HEK293 (cell line): ENCODE results near the gene BSCL2.

ENCODE experiments used
- CTCF ChIA-PET: fragments of 350-600 bp; formaldehyde crosslinking; extraction: SDS; loops from one replicate; lab custom pipeline; 2021; ENCODE audit warnings: antibody characterized with exemption; lab: Yijun Ruan, JAX
- POLR2A ChIA-PET: fragments of 300-600 bp; formaldehyde crosslinking; extraction: SDS; loops from one replicate; lab custom pipeline; 2020; ENCODE audit warnings: antibody characterized with exemption, inconsistent platforms; lab: Yijun Ruan, JAX
- H3K27ac ChIP-seq: fragments of 200-500 bp; sonication (Bioruptor generic); 2 replicates; pipeline ENCODE4 v1.5.1; 2014; ENCODE audit warnings: low read depth, low read length, control low read depth, inconsistent platforms; ENCODE audit errors: extremely low read depth
- H3K36me3 ChIP-seq, 2 experiments: fragments of 200-500 bp in 1 of 2; sonication (Bioruptor generic) in 1 of 2; 1 replicate in 1 of 2; 2 replicates in 1 of 2; pipeline ENCODE4 v1.5.1; 2014 to 2017; ENCODE audit warnings: inconsistent platforms in 2 of 2, low read length in 2 of 2; ENCODE audit not compliant: control insufficient read depth in 2 of 2, insufficient read depth in 1 of 2
- H3K4me1 ChIP-seq: fragments of 200-500 bp; sonication (Bioruptor generic); 2 replicates; pipeline ENCODE4 v1.5.1; 2014; ENCODE audit warnings: mild to moderate bottlenecking, low read length, inconsistent platforms; ENCODE audit not compliant: control insufficient read depth, insufficient read depth
- H3K4me3 ChIP-seq: 2 replicates; pipeline ENCODE4 v1.5.1; 2011; ENCODE audit warnings: low read depth, mild to moderate bottlenecking, control low read depth, low read length, moderate library complexity
- H3K9me3 ChIP-seq: fragments of 200-500 bp; sonication (Bioruptor generic); 2 replicates; pipeline ENCODE4 v1.5.1; 2014; ENCODE audit warnings: low read depth, low read length, inconsistent platforms; ENCODE audit not compliant: control insufficient read depth, insufficient read depth
- KLF10 ChIP-seq: fragments of 450-650 bp; IDR thresholded peaks from 2 replicates; pipeline ENCODE4 v1.5.1; 2018; ENCODE audit warnings: missing biosample characterization, mild to moderate bottlenecking, missing genetic modification characterization
- KLF17 ChIP-seq: fragments of 450-650 bp; formaldehyde crosslinking; IDR thresholded peaks from 2 replicates; pipeline ENCODE4 v1.5.1; 2016; ENCODE audit warnings: missing biosample characterization, missing genetic modification characterization
- KLF7 ChIP-seq: fragments of 450-650 bp; formaldehyde crosslinking; IDR thresholded peaks from 2 replicates; pipeline ENCODE4 v1.5.1; 2016; ENCODE audit warnings: missing biosample characterization, missing genetic modification characterization, borderline replicate concordance
- KLF8 ChIP-seq: fragments of 450-650 bp; formaldehyde crosslinking; IDR thresholded peaks from 2 replicates; pipeline ENCODE4 v1.5.1; 2016; ENCODE audit warnings: missing biosample characterization, missing genetic modification characterization
- SP7 ChIP-seq: fragments of 450-650 bp; formaldehyde crosslinking; IDR thresholded peaks from 2 replicates; pipeline ENCODE4 v1.5.1; 2016; ENCODE audit warnings: missing biosample characterization, missing genetic modification characterization
- TCF7L2 ChIP-seq: IDR thresholded peaks from 2 replicates; pipeline ENCODE4 v1.6.1; 2011; ENCODE audit warnings: low read depth, mild to moderate bottlenecking, inconsistent platforms, low read length, moderate library complexity, borderline replicate concordance
- YY2 ChIP-seq: fragments of 450-650 bp; formaldehyde crosslinking; IDR thresholded peaks from 2 replicates; pipeline ENCODE4 v1.5.1; 2016; ENCODE audit warnings: missing biosample characterization, missing genetic modification characterization
- ZNF121 ChIP-seq: fragments of 450-650 bp; formaldehyde crosslinking; IDR thresholded peaks from 2 replicates; pipeline ENCODE4 v1.5.1; 2016; ENCODE audit warnings: missing biosample characterization, missing genetic modification characterization
- ZNF18 ChIP-seq: fragments of 450-650 bp; formaldehyde crosslinking; IDR thresholded peaks from 2 replicates; pipeline ENCODE4 v1.5.1; 2016; ENCODE audit warnings: missing biosample characterization, missing genetic modification characterization
- ZNF302 ChIP-seq: fragments of 450-650 bp; formaldehyde crosslinking; IDR thresholded peaks from 2 replicates; pipeline ENCODE4 v1.5.1; 2016; ENCODE audit warnings: missing biosample characterization, missing genetic modification characterization, low read depth
- ZNF335 ChIP-seq: fragments of 450-650 bp; formaldehyde crosslinking; conservative IDR thresholded peaks from 2 replicates; pipeline ENCODE4 v1.5.1; 2016; ENCODE audit warnings: missing biosample characterization, missing genetic modification characterization
- ZNF341 ChIP-seq: fragments of 450-650 bp; formaldehyde crosslinking; IDR thresholded peaks from 2 replicates; pipeline ENCODE4; 2016; ENCODE audit warnings: low read depth, missing biosample characterization, missing genetic modification characterization
- ZNF501 ChIP-seq: fragments of 450-650 bp; formaldehyde crosslinking; IDR thresholded peaks from 2 replicates; pipeline ENCODE4 v1.5.1; 2016; ENCODE audit warnings: missing biosample characterization, missing genetic modification characterization
- ZNF610 ChIP-seq: fragments of 450-650 bp; formaldehyde crosslinking; IDR thresholded peaks from 2 replicates; pipeline ENCODE4 v1.5.1; 2016; ENCODE audit warnings: missing biosample characterization, missing genetic modification characterization, borderline replicate concordance
- ZNF660 ChIP-seq: fragments of 450-650 bp; IDR thresholded peaks from 2 replicates; pipeline ENCODE4 v1.5.1; 2018; ENCODE audit warnings: missing biosample characterization, mild to moderate bottlenecking, missing genetic modification characterization
- ZNF707 ChIP-seq: fragments of 450-650 bp; formaldehyde crosslinking; IDR thresholded peaks from 2 replicates; pipeline ENCODE4 v1.5.1; 2016; ENCODE audit warnings: missing biosample characterization, missing genetic modification characterization
- ZNF76 ChIP-seq: fragments of 450-650 bp; formaldehyde crosslinking; IDR thresholded peaks from 2 replicates; pipeline ENCODE4; 2016; ENCODE audit warnings: low read depth, missing biosample characterization, missing genetic modification characterization, borderline replicate concordance
- ZNF843 ChIP-seq: fragments of 450-650 bp; formaldehyde crosslinking; IDR thresholded peaks from 2 replicates; pipeline ENCODE4 v1.5.1; 2016; ENCODE audit warnings: missing biosample characterization, missing genetic modification characterization
- ZSCAN30 ChIP-seq: fragments of 450-650 bp; IDR thresholded peaks from 2 replicates; pipeline ENCODE4 v1.5.1; 2018; ENCODE audit warnings: missing biosample characterization, mild to moderate bottlenecking, missing genetic modification characterization, moderate library complexity
- TF ChIP-seq, protein P1 (sequence below): fragments of 450-650 bp; formaldehyde crosslinking; IDR thresholded peaks from 2 replicates; pipeline ENCODE4 v1.5.1; 2017; ENCODE audit warnings: missing biosample characterization, missing genetic modification characterization
- TF ChIP-seq, protein P2 (sequence below): fragments of 450-650 bp; formaldehyde crosslinking; IDR thresholded peaks from 2 replicates; pipeline ENCODE4 v1.5.1; 2016; ENCODE audit warnings: missing biosample characterization, missing genetic modification characterization

Gene BSCL2

GRCh38 chr11:62647609-62648005 is 59.6 kb downstream of the BSCL2 start:
- Histone ChIP-seq H3K36me3 (peaks cover 5 to 55% of the 10 kb centered on the region in 2 experiments; a peak in 2 of 3 replicates), H3K27ac (no peak overlapping the region), H3K9me3 (no peaks in the 10 kb centered on the region), H3K4me1 (peaks cover 3% of the 10 kb centered on the region; the same call in 1 of the 2 replicates)
- CTCF ChIA-PET = interaction anchor here (1.2 kb wide), 1 partner anchor 253 kb away, joined by 4 read pairs; no protein-coding TSS in a partner anchor
- TF ChIP-seq, protein P1, sequence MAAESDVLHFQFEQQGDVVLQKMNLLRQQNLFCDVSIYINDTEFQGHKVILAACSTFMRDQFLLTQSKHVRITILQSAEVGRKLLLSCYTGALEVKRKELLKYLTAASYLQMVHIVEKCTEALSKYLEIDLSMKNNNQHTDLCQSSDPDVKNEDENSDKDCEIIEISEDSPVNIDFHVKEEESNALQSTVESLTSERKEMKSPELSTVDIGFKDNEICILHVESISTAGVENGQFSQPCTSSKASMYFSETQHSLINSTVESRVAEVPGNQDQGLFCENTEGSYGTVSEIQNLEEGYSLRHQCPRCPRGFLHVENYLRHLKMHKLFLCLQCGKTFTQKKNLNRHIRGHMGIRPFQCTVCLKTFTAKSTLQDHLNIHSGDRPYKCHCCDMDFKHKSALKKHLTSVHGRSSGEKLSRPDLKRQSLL (tag by site-specific recombination) = 0 out of 2 replicates have a peak, but pooled peaks have one; percentile 39
- TF ChIP-seq ZNF18 = no peak
- TF ChIP-seq ZNF501 (tag by site-specific recombination) = no peak
- no peak for TF ChIP-seq TCF7L2
- TF ChIP-seq, all 188 proteins: peak for 1
- POLR2A ChIA-PET = interaction anchor here (1.0 to 5.9 kb wide), 8 partner anchors 12 to 233 kb away, joined by 4 to 79 read pairs (median 11); partner anchors contain the start of genes C11orf98, CSKMT, LBHD1 and SLC3A2
- H3K4me3 ChIP-seq = no peak overlapping the region

- no peaks in the 10 kb centered on the region for H3K9me3 ChIP-seq
- peaks cover 3% of the 10 kb centered on the region; the same call in 1 of the 2 replicates for H3K4me1 ChIP-seq
- no peak for TF ChIP-seq ZNF501 (tag by site-specific recombination)
- TF ChIP-seq ZNF302 (tag by site-specific recombination) = no peak
- TF ChIP-seq ZNF341 (tag by site-specific recombination) = peak; percentile 25; the same call in 1 of the 2 replicates
- ChIA-PET CTCF (no interaction called here), POLR2A (interaction anchor here (0.6 to 5.9 kb wide), 23 partner anchors 9 to 288 kb away, joined by 3 to 79 read pairs (median 4); partner anchors contain the start of genes B3GAT3, C11orf98, CSKMT and EEF1G)
- H3K36me3 ChIP-seq = peaks cover 5 to 57% of the 10 kb centered on the region in 2 experiments; a peak in 2 of 3 replicates
- no peak overlapping the region for H3K4me3 ChIP-seq
- no peak overlapping the region for H3K27ac ChIP-seq
Measured at GRCh38 chr11:62646825-62647608, 60.2 kb downstream of the BSCL2 start.

DNA sequence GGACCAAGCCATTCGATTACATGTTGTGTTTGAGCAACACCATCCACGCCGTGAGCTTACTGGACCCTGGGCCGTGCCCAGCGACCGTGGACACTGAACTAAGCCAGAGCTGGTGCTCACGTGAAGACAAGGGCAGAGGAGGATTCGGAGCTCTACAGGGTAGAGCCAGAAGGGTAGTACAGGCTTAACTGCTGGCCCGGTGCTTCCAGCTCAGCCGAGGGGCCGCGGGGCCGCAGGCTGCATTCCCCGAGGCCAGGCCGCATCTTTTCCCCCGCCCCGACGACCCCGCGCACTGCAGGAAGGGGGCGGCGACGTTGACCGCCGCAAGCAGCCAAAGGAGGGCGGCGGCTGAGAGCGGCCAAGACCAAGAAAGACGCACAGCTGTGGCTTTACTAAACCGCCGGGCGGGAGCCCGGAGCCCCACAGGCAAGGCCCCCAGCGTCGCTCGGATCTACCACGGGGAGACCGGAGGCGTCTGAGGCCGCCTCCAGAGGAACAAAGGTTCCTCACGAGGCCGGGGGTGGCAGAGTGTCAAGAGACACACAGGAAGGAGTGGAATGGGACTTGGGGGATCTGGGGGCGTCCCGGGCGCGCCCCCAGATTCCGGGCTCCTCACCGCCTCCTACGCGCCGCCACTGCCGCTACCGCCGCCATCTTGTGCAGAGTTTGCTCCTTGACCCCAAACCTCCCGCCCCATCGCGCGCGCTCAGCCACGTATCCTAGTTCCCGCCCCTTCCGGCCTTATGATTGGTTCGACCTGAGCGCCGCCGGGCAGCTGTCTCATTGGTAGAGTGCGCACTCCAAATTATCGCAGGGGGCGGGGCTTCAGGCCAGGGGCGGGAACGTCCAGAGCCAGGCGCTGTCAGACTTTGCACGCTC is 61.0 kb downstream of the BSCL2 start, which contains the start of gene GANAB:
Gene GANAB, minus strand, starts transcription at position 668 of the 879 bp plus-strand sequence. Its CDS starts 14 bp downstream, at position 654.
- ChIA-PET POLR2A (interaction anchor here (0.6 to 5.9 kb wide), 24 partner anchors 9 to 289 kb away, joined by 3 to 79 read pairs (median 4); partner anchors contain the start of genes B3GAT3, C11orf98, CSKMT and EEF1G), CTCF (interaction anchor here (0.9 to 1.5 kb wide), 3 partner anchors 9 to 85 kb away, joined by 3 to 5 read pairs (median 4); no protein-coding TSS in a partner anchor)
- Histone ChIP-seq H3K4me3 (peak within 1 kb of the TSS; percentile 86), H3K9me3 (no peaks in the 10 kb centered on the region), H3K4me1 (peaks cover 3% of the 10 kb centered on the region; the same call in 1 of the 2 replicates), H3K36me3 (peaks cover 5 to 57% of the 10 kb centered on the region in 2 experiments; a peak in 2 of 3 replicates), H3K27ac (peak within 1 kb of the TSS; percentile 83)
- TF ChIP-seq ZNF76 (tag by site-specific recombination) (no peak), KLF8 (tag by site-specific recombination) (0 out of 2 replicates have a peak, but pooled peaks have one; percentile 38), ZNF660 (tag by site-specific recombination) (0 out of 2 replicates have a peak, but pooled peaks have one; percentile 41), SP7 (tag by site-specific recombination) (peak; percentile 44; the same call in 1 of the 2 replicates), ZNF610 (tag by site-specific recombination) (peak; percentile 66; the same call in 1 of the 2 replicates), ZNF335 (tag by site-specific recombination) (peak; percentile 80), KLF10 (tag by site-specific recombination) (0 out of 2 replicates have a peak, but pooled peaks have one; percentile 14), ZNF707 (no peak), ZNF843 (tag by site-specific recombination) (0 out of 2 replicates have a peak, but pooled peaks have one; percentile 36), KLF7 (tag by site-specific recombination) (0 out of 2 replicates have a peak, but pooled peaks have one; percentile 27), KLF17 (tag by site-specific recombination) (peak; percentile 45; the same call in 1 of the 2 replicates), ZNF121 (tag by site-specific recombination) (no peak), YY2 (tag by site-specific recombination) (peak; percentile 75), ZSCAN30 (tag by site-specific recombination) (peak; percentile 54; the same call in 1 of the 2 replicates)
- TF ChIP-seq, protein P2, sequence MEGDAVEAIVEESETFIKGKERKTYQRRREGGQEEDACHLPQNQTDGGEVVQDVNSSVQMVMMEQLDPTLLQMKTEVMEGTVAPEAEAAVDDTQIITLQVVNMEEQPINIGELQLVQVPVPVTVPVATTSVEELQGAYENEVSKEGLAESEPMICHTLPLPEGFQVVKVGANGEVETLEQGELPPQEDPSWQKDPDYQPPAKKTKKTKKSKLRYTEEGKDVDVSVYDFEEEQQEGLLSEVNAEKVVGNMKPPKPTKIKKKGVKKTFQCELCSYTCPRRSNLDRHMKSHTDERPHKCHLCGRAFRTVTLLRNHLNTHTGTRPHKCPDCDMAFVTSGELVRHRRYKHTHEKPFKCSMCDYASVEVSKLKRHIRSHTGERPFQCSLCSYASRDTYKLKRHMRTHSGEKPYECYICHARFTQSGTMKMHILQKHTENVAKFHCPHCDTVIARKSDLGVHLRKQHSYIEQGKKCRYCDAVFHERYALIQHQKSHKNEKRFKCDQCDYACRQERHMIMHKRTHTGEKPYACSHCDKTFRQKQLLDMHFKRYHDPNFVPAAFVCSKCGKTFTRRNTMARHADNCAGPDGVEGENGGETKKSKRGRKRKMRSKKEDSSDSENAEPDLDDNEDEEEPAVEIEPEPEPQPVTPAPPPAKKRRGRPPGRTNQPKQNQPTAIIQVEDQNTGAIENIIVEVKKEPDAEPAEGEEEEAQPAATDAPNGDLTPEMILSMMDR (tag by site-specific recombination) = 0 out of 2 replicates have a peak, but pooled peaks have one; percentile 12
